GM18526 (cell line): ENCODE data around the gene TENM3.

Experiments used
- POLR2A ChIP-seq: IDR thresholded peaks from 3 replicates; pipeline ENCODE4 v1.6.1; 2011; ENCODE audit not compliant: insufficient read length; ENCODE audit errors: extremely low read depth

TENM3 gene

DNA sequence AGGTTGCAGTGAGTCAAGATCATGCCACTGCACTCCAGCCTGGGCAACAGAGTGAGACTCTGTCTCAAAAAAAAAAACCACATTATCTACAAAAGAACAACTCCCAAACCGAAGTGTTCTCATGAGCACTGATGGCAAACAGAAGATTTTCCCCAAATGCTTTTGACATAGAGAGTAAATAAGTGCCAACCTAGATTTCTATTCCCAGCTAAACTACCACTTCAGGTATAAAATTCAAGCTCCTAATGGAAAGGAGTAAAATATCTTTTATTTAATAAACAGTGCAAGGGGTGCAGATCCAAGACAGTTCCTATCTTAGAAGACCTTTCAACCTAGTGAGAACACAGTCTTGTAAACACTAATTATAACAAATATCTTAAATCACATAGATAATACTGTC is 170.3 kb downstream of the TENM3 start:
- TF ChIP-seq POLR2A, result no peak

GRCh38 chr4:182415116-182415515 is 171.9 kb downstream of the TENM3 start:
- no peak for TF ChIP-seq POLR2A

GRCh38 chr4:182416067-182416466 is 172.9 kb downstream of the TENM3 start:
- no peak for TF ChIP-seq POLR2A

GRCh38 chr4:182418054-182418734 is 175.0 kb downstream of the TENM3 start:
- TF ChIP-seq POLR2A, result no peak

DNA sequence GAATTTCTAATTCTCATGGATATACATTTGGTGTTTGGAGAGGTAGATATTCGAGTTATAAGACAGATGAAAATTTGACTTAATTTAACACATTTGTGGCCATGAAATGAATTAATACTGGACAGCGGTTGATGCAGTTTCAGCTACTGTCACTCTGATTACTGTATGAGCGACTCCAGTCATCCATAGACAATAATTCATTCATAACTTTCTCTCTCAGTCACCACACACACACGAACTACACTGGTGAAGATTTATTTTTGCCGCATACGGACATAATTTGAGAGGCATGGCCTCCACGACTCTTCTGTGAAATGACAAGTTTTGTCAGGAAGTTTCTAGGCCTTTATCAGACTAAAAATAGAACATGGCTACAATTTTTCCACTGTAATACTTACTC is 177.0 kb downstream of the TENM3 start:
- TF ChIP-seq POLR2A, result no peak

- no peak for TF ChIP-seq POLR2A
Observed at GRCh38 chr4:182421753-182422152, 178.6 kb downstream of the TENM3 start.

DNA sequence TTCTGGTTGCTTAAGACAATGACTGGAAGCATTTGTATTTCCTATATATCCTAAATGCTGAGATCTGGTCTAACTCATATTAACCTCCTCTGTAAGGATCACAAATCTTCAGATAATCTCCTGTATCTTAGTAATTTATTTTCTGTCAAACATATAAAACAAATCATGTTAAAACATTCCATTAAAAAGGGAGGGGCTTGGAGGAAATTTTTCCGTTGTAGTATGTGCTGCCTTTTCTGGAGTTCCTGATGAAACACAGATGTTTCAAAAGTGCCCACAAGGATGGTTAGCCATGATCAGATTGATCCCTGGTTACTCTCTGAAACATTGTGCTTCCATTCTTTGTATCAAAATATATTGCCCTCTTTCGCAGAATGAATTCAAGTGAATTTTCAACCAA is 182.1 kb downstream of the TENM3 start:
- no peak for TF ChIP-seq POLR2A

GRCh38 chr4:182426901-182427300 is 183.7 kb downstream of the TENM3 start:
- TF ChIP-seq POLR2A, result no peak

DNA sequence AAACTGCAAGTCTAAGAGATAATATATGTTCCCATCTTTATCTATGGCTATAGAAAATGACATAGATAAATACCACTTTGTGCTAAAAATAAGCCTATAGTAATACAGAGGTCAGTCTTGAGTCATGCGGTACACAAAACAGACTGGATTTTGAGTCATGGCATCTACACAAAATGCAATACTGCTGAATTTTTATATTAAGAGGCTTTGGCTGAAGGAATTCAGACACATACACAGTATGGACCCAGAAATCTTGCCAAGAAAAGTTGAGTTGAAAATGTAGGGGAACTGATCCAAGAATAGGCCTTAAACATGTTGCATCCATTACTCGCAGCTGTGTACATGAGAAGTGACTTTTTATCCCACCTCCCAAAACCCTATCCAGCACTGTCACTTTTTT is 184.4 kb downstream of the TENM3 start:
- no peak for TF ChIP-seq POLR2A

DNA sequence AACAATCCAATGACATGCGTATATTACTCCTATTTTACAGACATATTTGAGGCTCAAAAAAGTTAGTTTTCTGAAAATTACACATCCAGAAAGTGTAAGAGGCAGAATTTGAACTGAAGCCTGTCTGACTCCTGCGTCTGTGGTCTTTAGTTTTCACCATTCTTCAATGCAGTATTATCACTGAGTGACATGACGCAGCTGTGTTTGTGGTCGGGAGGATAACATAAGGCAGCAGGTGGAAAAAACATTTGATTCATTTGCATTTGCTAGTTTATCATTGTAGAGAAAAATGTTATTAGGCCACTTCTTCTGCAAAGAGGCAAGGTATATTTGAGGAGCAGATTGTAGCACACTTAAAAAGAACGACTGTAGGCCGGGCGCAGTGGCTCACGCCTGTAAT is 186.7 kb downstream of the TENM3 start:
- TF ChIP-seq POLR2A, result no peak

GRCh38 chr4:182432819-182433218 is 189.6 kb downstream of the TENM3 start:
- no peak for TF ChIP-seq POLR2A

DNA sequence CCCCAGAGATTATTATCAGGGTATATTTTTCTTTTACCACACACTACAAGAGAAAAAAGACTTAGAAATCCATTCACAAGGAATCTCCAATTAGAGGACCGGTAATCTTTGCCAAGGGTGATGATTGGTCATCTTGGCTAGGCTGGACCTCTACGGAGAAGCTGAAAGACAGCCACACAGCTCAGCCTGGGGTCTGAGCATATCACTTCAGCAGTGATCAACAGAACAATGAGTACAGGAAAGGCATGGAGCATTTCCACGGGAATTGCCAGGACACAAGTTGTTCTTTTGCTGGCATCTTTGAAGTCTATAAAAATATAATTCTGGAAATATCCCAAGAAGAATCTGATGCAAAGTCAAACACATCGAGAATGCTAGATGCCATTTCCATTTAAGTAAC is 191.5 kb downstream of the TENM3 start:
- TF ChIP-seq POLR2A, result no peak

- TF ChIP-seq POLR2A, result no peak
Observed at GRCh38 chr4:182435401-182435800, 192.2 kb downstream of the TENM3 start.

DNA sequence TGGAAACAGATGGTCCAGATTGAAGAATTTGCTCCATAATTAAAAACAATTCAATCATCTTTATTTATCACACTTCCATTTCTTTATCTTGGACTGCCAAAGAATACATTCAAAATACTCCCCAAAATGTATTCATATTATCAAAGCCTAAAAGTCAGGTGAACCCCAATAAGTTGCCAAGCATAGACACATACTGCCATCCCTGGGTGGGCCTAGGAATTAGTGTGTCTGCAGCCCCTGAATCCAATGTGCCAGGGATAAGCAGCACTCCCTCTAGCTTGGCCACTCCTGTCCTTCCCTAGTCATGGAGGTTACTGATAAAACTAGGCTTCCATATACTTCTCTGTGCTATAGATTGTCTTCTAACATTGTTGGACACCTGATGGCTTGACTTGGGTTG is 199.9 kb downstream of the TENM3 start:
- TF ChIP-seq POLR2A, result no peak

DNA sequence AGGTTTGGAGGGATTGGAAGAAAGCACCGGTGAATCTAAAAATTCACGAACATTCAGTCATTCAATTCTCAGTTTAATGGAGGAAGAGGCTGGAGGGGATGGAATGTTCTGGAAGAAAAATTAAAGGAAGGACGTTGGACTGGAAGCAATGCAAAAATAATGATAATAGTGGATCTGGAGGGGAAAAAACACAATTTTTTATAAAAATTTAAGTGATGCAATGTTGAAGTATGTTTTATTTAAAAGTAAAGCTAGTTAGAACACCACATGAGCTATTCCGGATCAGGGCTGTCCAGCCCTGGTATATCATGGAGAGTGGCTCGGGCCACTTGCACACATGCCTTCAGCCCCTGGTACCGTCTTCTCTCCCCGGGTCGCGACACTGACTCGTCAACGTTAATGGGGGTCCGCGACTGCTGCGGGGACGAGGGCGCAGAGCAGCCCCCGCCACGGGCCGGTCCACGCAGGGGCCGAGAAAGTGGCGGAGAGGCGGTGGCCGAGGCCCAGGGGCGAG is 204.6 kb downstream of the TENM3 start:
- no peak for TF ChIP-seq POLR2A

- no peak for TF ChIP-seq POLR2A
Observed at GRCh38 chr4:182448281-182449151, 205.3 kb downstream of the TENM3 start.
